IPS-15b (cell line): ENCODE results near the gene DNAJC7.
"Not testable (repeated sequence)": the region's sequence is repeated elsewhere in the genome, so short reads cannot be mapped to it uniquely, and the experiment has no call there.

Experiments
- H3K27me3 ChIP-seq: one replicate; pipeline ENCODE4 v1.6.1; 2013; ENCODE audit warnings: low read length; ENCODE audit not compliant: control insufficient read depth, insufficient read depth
- H3K36me3 ChIP-seq: one replicate; pipeline ENCODE4 v1.6.1; 2013; ENCODE audit warnings: low read length; ENCODE audit not compliant: control insufficient read depth, insufficient read depth
- H3K4me1 ChIP-seq: one replicate; pipeline ENCODE4 v1.6.1; 2013; ENCODE audit warnings: mild to moderate bottlenecking, low read length; ENCODE audit not compliant: control insufficient read depth, insufficient read depth
- H3K4me3 ChIP-seq: one replicate; pipeline ENCODE4 v1.5.1; 2013; ENCODE audit warnings: low read depth, low read length
- H3K9ac ChIP-seq: one replicate; pipeline ENCODE4 v1.6.1; 2013; ENCODE audit warnings: low read depth, mild to moderate bottlenecking, low read length
- H3K9me3 ChIP-seq: one replicate; pipeline ENCODE4 v1.6.1; 2013; ENCODE audit warnings: mild to moderate bottlenecking, low read length; ENCODE audit not compliant: control insufficient read depth, insufficient read depth

The DNAJC7 gene

DNA sequence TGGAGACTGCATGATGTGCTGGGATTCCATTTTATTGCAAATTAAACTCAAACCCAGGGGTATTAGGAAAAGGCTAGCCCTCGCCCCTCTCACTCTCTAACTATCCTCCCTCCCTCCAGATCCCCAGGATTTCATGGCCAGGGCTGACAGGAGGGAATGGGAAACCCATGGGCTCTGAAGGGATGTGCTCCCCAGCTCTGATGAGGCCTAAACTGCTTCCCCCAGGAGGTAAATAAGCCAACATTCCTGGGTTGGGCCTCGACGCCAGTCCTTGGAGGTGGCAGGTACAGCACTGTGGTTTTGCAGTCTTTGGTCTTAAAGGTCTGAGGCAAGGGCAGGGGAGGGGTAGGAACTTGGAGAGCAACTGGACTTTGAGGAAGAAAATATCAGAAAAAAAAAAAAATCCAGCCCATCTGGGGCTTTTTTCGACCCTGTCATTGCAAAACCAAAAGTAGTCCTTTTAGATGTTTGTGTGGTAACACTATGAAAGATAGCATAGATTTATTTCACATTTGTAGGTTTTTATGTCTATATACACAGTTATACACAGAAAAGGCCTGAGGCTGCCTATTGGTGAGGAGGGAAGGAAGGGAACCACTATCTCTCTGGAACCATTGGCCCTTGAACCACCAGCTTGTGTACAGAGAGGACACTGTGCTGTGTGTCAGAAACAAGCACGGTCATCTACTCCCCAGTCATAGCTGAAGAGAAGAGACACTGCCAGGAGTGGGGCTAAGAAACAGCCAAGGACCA is 21.2 kb upstream of the DNAJC7 start:
- H3K9ac ChIP-seq = peak overlapping the region; percentile 47
- no peak overlapping the region for H3K4me3 ChIP-seq
- H3K4me1 ChIP-seq = no peaks in the 10 kb centered on the region
- no peaks in the 10 kb centered on the region for H3K9me3 ChIP-seq
- H3K36me3 ChIP-seq = no peaks in the 10 kb centered on the region
- H3K27me3 ChIP-seq = no peaks in the 10 kb centered on the region

GRCh38 chr17:42034059-42034458 is 16.8 kb upstream of the DNAJC7 start:
- no peaks in the 10 kb centered on the region for H3K36me3 ChIP-seq
- no peaks in the 10 kb centered on the region for H3K27me3 ChIP-seq
- no peak overlapping the region for H3K4me3 ChIP-seq
- no peak overlapping the region for H3K9ac ChIP-seq
- no peaks in the 10 kb centered on the region for H3K4me1 ChIP-seq
- H3K9me3 ChIP-seq = no peaks in the 10 kb centered on the region

DNA sequence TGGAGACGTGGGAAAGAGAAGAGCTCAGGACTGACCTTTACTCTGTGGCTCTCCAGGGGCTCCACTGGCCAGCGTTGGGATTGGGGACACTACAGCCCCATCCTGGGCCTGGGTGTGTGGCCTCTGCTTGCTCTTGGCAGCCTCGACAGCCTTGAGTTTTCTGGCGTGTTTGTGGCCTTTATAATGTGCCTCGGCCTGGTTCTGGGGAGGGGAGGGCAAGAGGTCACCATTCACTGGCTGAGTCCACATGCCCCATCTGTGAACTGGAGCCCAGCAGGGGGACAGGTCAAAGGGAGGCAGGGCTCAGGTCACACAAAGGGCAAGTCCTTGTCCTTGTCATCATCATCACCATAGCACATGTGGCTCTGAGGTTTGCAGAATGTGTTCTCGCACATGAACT is 14.3 kb upstream of the DNAJC7 start:
- H3K9ac ChIP-seq = no peak overlapping the region
- no peaks in the 10 kb centered on the region for H3K9me3 ChIP-seq
- peaks cover 4% of the 10 kb centered on the region for H3K4me1 ChIP-seq
- H3K27me3 ChIP-seq = no peaks in the 10 kb centered on the region
- H3K4me3 ChIP-seq = no peak overlapping the region
- H3K36me3 ChIP-seq = no peaks in the 10 kb centered on the region

DNA sequence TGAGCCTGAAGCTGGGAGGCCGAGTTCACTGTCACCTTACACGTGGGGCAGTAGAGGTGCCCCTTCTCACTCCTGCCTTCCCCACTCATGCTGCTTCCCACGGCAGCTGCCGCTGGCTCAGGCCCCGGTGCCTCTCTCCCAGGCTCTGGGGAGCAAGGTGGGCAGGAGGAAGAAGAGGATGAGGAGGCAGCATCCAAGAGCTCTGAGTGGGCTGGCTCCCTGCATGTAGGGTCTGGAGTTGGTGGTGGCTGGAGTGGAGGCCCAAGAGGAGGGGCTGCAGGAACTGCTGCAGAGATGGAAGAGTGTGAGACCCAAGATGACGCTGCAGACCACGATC is 11.5 kb upstream of the DNAJC7 start:
- Histone ChIP-seq H3K9me3 (no peaks in the 10 kb centered on the region), H3K36me3 (peaks cover 9% of the 10 kb centered on the region), H3K4me1 (peaks cover 7% of the 10 kb centered on the region), H3K9ac (no peak overlapping the region), H3K4me3 (no peak overlapping the region), H3K27me3 (no peaks in the 10 kb centered on the region)

DNA sequence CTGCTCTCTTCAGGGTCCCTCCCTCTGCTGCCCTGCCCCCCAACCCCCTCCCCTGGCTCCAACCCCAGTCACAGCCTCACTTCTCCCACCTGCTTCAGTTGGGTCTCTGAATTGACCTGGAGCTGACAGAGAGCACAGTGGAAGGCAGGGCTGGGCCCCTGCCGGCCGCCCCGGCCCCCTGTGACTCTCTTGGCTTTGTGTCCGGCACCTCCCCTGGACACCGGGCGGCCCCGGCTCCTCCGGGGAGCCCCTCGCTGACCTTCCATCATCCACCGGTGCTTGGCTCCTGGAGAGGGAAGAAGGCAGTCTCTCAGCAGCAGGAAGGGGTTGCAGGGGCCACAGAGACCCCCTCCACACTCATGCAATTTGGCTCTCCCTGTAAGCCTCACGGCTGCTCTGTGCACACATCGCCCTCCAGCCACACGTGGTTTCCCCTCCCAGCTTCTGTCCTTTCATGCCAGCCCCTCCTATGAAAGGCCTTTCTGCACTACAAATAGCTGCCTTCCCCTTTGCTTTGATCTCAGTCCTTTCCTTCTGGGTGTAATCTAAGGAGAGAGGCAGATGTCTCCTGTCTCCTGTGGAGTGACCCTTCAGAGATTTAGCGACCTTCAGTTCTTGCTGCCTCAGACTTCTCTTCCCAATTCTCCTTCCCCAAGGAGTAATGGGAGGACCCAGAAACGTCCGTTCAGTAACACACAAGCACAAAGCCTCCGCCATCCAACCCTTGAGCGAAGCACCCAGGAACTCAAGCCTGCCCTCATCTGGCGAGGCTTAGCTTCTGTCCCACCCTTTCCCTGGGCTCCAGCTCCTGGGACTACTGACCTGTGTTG is 10.9 kb upstream of the DNAJC7 start:
- Histone ChIP-seq H3K9me3 (no peaks in the 10 kb centered on the region), H3K4me1 (peaks cover 7% of the 10 kb centered on the region), H3K36me3 (peaks cover 15% of the 10 kb centered on the region), H3K4me3 (no peak overlapping the region), H3K9ac (no peak overlapping the region), H3K27me3 (no peaks in the 10 kb centered on the region)

DNA sequence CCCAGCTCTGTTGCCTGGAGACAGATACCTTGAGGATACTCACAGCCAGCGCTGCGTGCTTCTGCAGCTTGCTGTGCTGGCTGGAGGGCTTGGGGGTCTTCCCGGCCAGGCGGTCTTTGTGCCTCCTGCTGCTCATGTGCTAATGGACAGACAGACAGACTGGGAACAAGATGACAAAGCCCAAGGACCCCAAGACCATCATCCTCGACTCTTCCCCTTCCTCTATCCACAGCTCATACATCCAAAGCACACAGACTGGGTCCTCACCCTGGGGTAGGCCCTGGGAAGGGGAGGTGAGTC is 10.3 kb upstream of the DNAJC7 start:
- Histone ChIP-seq H3K9me3 (no peaks in the 10 kb centered on the region), H3K36me3 (peaks cover 19% of the 10 kb centered on the region)

GRCh38 chr17:42026857-42027589 is 9.8 kb upstream of the DNAJC7 start:
- Histone ChIP-seq H3K4me3 (no peak overlapping the region), H3K9ac (peak overlapping the region; percentile 60), H3K27me3 (no peaks in the 10 kb centered on the region), H3K36me3 (peaks cover 24% of the 10 kb centered on the region), H3K9me3 (no peaks in the 10 kb centered on the region), H3K4me1 (peaks cover 7% of the 10 kb centered on the region)

More for the DNA sequence above, 10.3 kb upstream of the DNAJC7 start:
- Histone ChIP-seq H3K27me3 (no peaks in the 10 kb centered on the region), H3K9ac (no peak overlapping the region), H3K4me1 (peaks cover 7% of the 10 kb centered on the region), H3K4me3 (no peak overlapping the region)

- Histone ChIP-seq H3K4me1 (peaks cover 7% of the 10 kb centered on the region), H3K9me3 (no peaks in the 10 kb centered on the region), H3K9ac (no peak overlapping the region), H3K36me3 (peaks cover 24% of the 10 kb centered on the region), H3K4me3 (no peak overlapping the region), H3K27me3 (no peaks in the 10 kb centered on the region)
Observed at GRCh38 chr17:42025936-42026335, 8.7 kb upstream of the DNAJC7 start.

GRCh38 chr17:42025191-42025579 is 7.9 kb upstream of the DNAJC7 start:
- no peaks in the 10 kb centered on the region for H3K27me3 ChIP-seq
- no peak overlapping the region for H3K4me3 ChIP-seq
- no peak overlapping the region for H3K9ac ChIP-seq
- H3K36me3 ChIP-seq = peaks cover 24% of the 10 kb centered on the region
- H3K9me3 ChIP-seq = no peaks in the 10 kb centered on the region
- H3K4me1 ChIP-seq = peaks cover 7% of the 10 kb centered on the region

- Histone ChIP-seq H3K9me3 (no peaks in the 10 kb centered on the region), H3K4me1 (peaks cover 7% of the 10 kb centered on the region), H3K4me3 (no peak overlapping the region), H3K9ac (no peak overlapping the region), H3K36me3 (peaks cover 24% of the 10 kb centered on the region), H3K27me3 (no peaks in the 10 kb centered on the region)
Observed at GRCh38 chr17:42023524-42024349, 6.5 kb upstream of the DNAJC7 start.

DNA sequence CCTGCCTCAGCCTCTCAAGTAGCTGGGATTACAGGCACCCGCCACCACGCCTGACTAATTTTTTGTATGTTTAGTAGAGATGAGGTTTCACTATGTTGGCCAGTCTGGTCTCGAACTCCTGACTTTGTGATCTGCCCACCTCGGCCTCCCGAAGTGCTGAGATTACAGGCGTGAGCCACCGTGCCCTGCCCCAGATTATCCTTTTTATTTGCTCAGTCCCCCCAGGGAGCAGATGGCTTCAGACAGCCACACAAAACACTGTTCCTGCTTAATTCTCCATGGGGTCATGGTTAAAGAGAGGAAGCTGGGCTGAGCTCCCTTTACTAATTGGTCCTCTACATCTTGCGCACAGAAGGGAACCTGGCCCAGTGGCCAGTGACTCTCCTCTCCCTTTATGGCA is 3.6 kb upstream of the DNAJC7 start:
- H3K27me3 ChIP-seq, H3K9me3 ChIP-seq, H3K4me1 ChIP-seq, H3K9ac ChIP-seq: not testable (repeated sequence)
- peaks cover 24% of the 10 kb centered on the region for H3K36me3 ChIP-seq
- H3K4me3 ChIP-seq = peak overlapping the region; percentile 90
